Spleen (tissue), 11 donors: ENCODE measurements around the gene KCNT1. TPM values are rescaled to one million over a fixed set of nuclear protein-coding genes. Genes with fewer than 3 reads are reported as not detected.
A peak's percentile ranks its signal among the peaks of the same experiment; 100 is the strongest.

Experiments used
- DNase-seq: peaks from one replicate; pipeline ENCODE4 v3.0.0-alpha.2; 2020
- H3K27ac ChIP-seq, 8 donors: fragments of 200-600 bp; sonication (generic) in 7 of 8; 1 replicate in 4 of 8; 2 replicates in 4 of 8; pipeline versions ENCODE4 v1.5.0 to v1.8.0; 2016 to 2021; ENCODE audit warnings: inconsistent platforms in 4 of 8, mild to moderate bottlenecking in 4 of 8, moderate library complexity in 1 of 8
- H3K27me3 ChIP-seq, 7 donors: fragments of 200-600 bp; sonication (generic) in 6 of 7; replicated peaks in 1 of 7; 1 replicate in 4 of 7; 2 replicates in 3 of 7; pipeline versions ENCODE4 v1.5.0 to v1.8.0; 2016 to 2021; ENCODE audit warnings: inconsistent platforms in 3 of 7, mild to moderate bottlenecking in 1 of 7
- H3K36me3 ChIP-seq, 6 donors: fragments of 200-600 bp; sonication (generic) in 5 of 6; 1 replicate in 4 of 6; 2 replicates in 2 of 6; pipeline versions ENCODE4 v1.5.0 to v1.8.0; 2016 to 2021; ENCODE audit warnings: inconsistent platforms in 2 of 6
- H3K4me1 ChIP-seq, 6 donors: fragments of 200-600 bp; sonication (generic) in 5 of 6; 1 replicate in 3 of 6; 2 replicates in 3 of 6; pipeline versions ENCODE4 v1.5.0 to v1.8.0; 2016 to 2021; ENCODE audit warnings: inconsistent platforms in 3 of 6
- H3K4me3 ChIP-seq, 8 donors: fragments of 200-600 bp; sonication (generic) in 7 of 8; 1 replicate in 4 of 8; 2 replicates in 4 of 8; pipeline versions ENCODE4 v1.5.0 to v1.8.0; 2016 to 2021; ENCODE audit warnings: inconsistent platforms in 4 of 8, mild to moderate bottlenecking in 4 of 8, moderate library complexity in 2 of 8
- H3K9me3 ChIP-seq, 8 donors: fragments of 200-600 bp; sonication (generic) in 7 of 8; 1 replicate in 4 of 8; 2 replicates in 4 of 8; pipeline versions ENCODE4 v1.5.0 to v1.8.0; 2016 to 2021; ENCODE audit warnings: inconsistent platforms in 4 of 8
- CTCF ChIP-seq, 11 experiments: fragments of 200-600 bp in 7 of 11; fragments of 450-650 bp in 4 of 11; sonication (generic) in 4 of 11; IDR thresholded peaks in 8 of 11; conservative IDR thresholded peaks in 3 of 11; 1 replicate in 7 of 11; 2 replicates in 4 of 11; pipeline versions ENCODE4 v1.4.0 to v1.8.0; 2016 to 2021; ENCODE audit warnings: antibody characterized with exemption in 11 of 11, inconsistent platforms in 4 of 11, mild to moderate bottlenecking in 1 of 11
- POLR2A ChIP-seq, 3 donors: fragments of 450-650 bp; IDR thresholded peaks; one replicate each; pipeline ENCODE4 v1.5.1; 2017; ENCODE audit warnings: antibody characterized with exemption in 3 of 3, mild to moderate bottlenecking in 1 of 3
- POLR2AphosphoS5 ChIP-seq, 3 donors: sonication (generic); formaldehyde crosslinking; IDR thresholded peaks; one replicate each; pipeline ENCODE4 v1.5.1; 2017; ENCODE audit warnings: antibody characterized with exemption in 3 of 3
- WGBS, 5 donors: extraction: QIAGEN DNeasy Blood & Tissue Kit in 3 of 5; methylation state at CpG; one replicate each; pipeline versions ENCODE4 v1.1.5 to v1.1.7; 2013 to 2018; 5-methylcytosine and 5-hydroxymethylcytosine counted together
- intact Hi-C: fragments of 100-400 bp; cut with DNase I; formaldehyde crosslinking; loops from one replicate; pipeline ENCODE4 v1.15.0; 2023; ENCODE audit warnings: low total_unique reads
- polyA plus RNA-seq, 3 donors: library from polyadenylated mRNA; stranded (reverse); fragments of 200-250 nt; gene quantifications; one replicate each; pipeline ENCODE4 v1.2.1, GENCODE V29; 2013
- total RNA-seq, 7 donors: library from RNA; depleted of rRNA in 3 of 7; stranded (reverse); fragments of >200 nt in 3 of 7; fragmentation: NEBNext Ultra II Directional in 4 of 7; extraction: Animal tissue kit (Norgen Biotek cat#: 25700) in 4 of 7; gene quantifications; one replicate each; pipeline versions ENCODE4 v1.1.0 to v1.2.1, GENCODE V29; 2016 to 2021
- donor health status: healthy with polysubstance abuse.
- donor health status: DM: no; HTN: no; CAD: no; lungs with moderate emphysema.
- donor health status: DM: no; HTN: no; CAD: no.
- donor health status: Bipolar disorder and iron deficiency.
- donor health status: healthy.
- donor health status: DM: no; HTN: no; CAD: no.
- donor health status: DM: yes; HTN: yes; CAD: no.

KCNT1 gene
- total and polyA plus RNA-seq, 10 donors: 1.0 to 41.5 (median 19.8) TPM

DNA sequence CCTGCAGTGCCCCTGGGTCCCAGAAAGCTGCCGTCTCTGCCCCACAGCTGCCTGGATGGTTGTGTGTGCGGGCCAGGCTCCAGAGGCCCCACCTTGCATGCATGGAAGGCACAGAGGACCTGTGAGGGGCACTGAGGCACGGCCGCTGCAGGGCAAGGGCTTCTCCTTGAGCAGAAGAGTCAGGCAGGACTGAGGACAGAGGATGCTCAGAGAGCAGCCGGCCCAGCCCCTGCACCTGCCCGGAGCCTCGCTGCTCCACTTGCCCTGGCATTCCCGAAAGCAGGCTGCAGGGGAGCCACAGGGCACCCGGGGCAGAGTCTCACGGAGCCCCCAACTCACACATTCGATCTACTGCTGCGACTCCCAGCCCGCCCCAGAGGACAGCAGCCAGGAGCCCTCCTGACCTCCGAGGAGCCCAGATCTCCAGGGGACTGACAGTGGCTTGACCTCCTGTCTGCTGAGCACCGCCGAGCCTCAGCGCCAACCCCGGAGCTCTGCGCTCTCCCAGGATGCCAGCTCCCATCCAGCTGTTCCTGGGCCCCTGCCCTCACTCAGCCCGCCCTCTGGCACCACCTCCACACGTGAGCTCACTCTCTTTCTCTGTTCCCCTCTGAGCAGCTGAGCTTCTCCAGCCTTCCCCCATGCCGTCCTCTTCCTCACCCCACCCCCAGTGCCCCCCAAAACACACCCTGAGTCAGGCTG is 95.0 kb downstream of the KCNT1 start:
- DNase-seq: no peak
- no peak overlapping the region for H3K27ac ChIP-seq
- no peaks in the 10 kb centered on the region for H3K36me3 ChIP-seq
- H3K4me1 ChIP-seq: peaks cover 0 to 15% (median 8%) of the 10 kb centered on the region in 6 donors
- no peaks in the 10 kb centered on the region for H3K9me3 ChIP-seq
- H3K27me3 ChIP-seq: peaks cover 0 to 7% (median 0%) of the 10 kb centered on the region in 7 donors
- 62 to 83% (median 76%) methylated on average over 16 to 22 of the region's 22 CpGs for WGBS, 5 donors
- H3K4me3 ChIP-seq: no peak overlapping the region
- intact Hi-C loops: no loop called here
- no peak for TF ChIP-seq CTCF (IDR thresholded peaks at IDR 0.05 in 8 of 11, conservative IDR thresholded peaks at IDR 0.05 in 3 of 11)
- no peak for TF ChIP-seq POLR2A (IDR thresholded peaks at IDR 0.05)
- no peak for TF ChIP-seq POLR2AphosphoS5 (IDR thresholded peaks at IDR 0.05)

GRCh38 chr9:135797507-135798262 is 95.7 kb downstream of the KCNT1 start:
- Histone ChIP-seq H3K4me3 (no peak overlapping the region), H3K9me3 (no peaks in the 10 kb centered on the region), H3K27me3 (peaks cover 0 to 7% (median 0%) of the 10 kb centered on the region in 7 donors), H3K4me1 (peaks cover 0 to 15% (median 8%) of the 10 kb centered on the region in 6 donors), H3K27ac (peak overlapping the region in 4 of 8 donors; percentile 6 to 46 (median 34)), H3K36me3 (no peaks in the 10 kb centered on the region)
- TF ChIP-seq POLR2A (IDR thresholded peaks at IDR 0.05): no peak
- peak; percentile 33 to 73 (median 63) for TF ChIP-seq CTCF (IDR thresholded peaks at IDR 0.05 in 8 of 11, conservative IDR thresholded peaks at IDR 0.05 in 3 of 11)
- peak; percentile 37 to 42 (median 39) for TF ChIP-seq POLR2AphosphoS5 (IDR thresholded peaks at IDR 0.05)
- 38 to 46% (median 43%) methylated on average over 21 to 24 of the region's 24 CpGs for WGBS, 5 donors
- intact Hi-C loops: no loop called here
- DNase-seq: no peak

DNA sequence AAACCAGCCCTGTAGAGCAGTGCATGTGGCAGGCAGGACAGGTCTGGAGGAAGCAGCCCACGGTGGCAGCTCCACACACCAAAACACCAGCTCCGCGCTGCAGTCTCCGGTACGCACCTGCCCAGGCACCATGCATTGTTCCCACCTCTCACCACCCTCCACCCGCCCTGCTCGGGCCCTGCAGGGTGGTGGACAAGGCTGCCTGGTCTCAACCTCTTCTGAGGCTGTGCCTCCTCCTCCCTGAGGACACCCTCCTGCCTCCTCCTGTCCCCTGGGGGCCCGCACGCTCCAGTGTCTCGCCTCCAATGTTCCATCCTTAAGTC is 96.2 kb downstream of the KCNT1 start:
- Histone ChIP-seq H3K4me1 (peaks cover 0 to 15% (median 8%) of the 10 kb centered on the region in 6 donors), H3K9me3 (no peaks in the 10 kb centered on the region), H3K36me3 (no peaks in the 10 kb centered on the region), H3K4me3 (no peak overlapping the region), H3K27ac (peak overlapping the region in 4 of 8 donors; percentile 6 to 46 (median 34)), H3K27me3 (peaks cover 0 to 7% (median 0%) of the 10 kb centered on the region in 7 donors)
- 75 to 86% (median 83%) methylated on average over 10 of the region's 10 CpGs for WGBS, 5 donors
- DNase-seq: no peak
- intact Hi-C loops: no loop called here
- TF ChIP-seq CTCF (IDR thresholded peaks at IDR 0.05 in 8 of 11, conservative IDR thresholded peaks at IDR 0.05 in 3 of 11) (no peak), POLR2A (IDR thresholded peaks at IDR 0.05) (no peak)

- no peaks in the 10 kb centered on the region for H3K36me3 ChIP-seq
- intact Hi-C loops: no loop called here
- WGBS, 5 donors: 89 to 96% (median 94%) methylated on average over 13 of the region's 13 CpGs
- no peak overlapping the region for H3K27ac ChIP-seq
- no peaks in the 10 kb centered on the region for H3K9me3 ChIP-seq
- TF ChIP-seq POLR2AphosphoS5 (IDR thresholded peaks at IDR 0.05) (no peak), POLR2A (IDR thresholded peaks at IDR 0.05) (no peak), CTCF (IDR thresholded peaks at IDR 0.05 in 8 of 11, conservative IDR thresholded peaks at IDR 0.05 in 3 of 11) (no peak)
- DNase-seq: no peak
- H3K27me3 ChIP-seq: peaks cover 0 to 7% (median 0%) of the 10 kb centered on the region in 7 donors
- H3K4me1 ChIP-seq: peaks cover 0 to 15% (median 8%) of the 10 kb centered on the region in 6 donors
- no peak overlapping the region for H3K4me3 ChIP-seq
Observed at GRCh38 chr9:135799261-135799660, 97.3 kb downstream of the KCNT1 start.
